Panc1 (cell line): ENCODE results near the gene SETX. TPM values are rescaled to one million over a fixed set of nuclear protein-coding genes. Genes with fewer than 3 reads are reported as not detected.

Experiments used
- ATAC-seq: fragments of 200-7000 bp; cut with Tn5 transposase; 2 replicates; pipeline ENCODE4 v1.9.1; 2020; ENCODE audit warnings: mild to moderate bottlenecking, moderate library complexity
- BruUV-seq: library from RNA; stranded (reverse); fragments of 400-500 nt; replicated peaks from 2 replicates; lab custom pipeline; 2021; lab: Mats Ljungman, UMichigan
- CTCF ChIA-PET: fragments of 300-600 bp; sonication (Branson Sonifier 250); formaldehyde crosslinking; loops from one replicate; lab custom pipeline; 2022; ENCODE audit warnings: antibody characterized with exemption; lab: Charles Lee
- POLR2A ChIA-PET: fragments of 300-600 bp; sonication (Branson Sonifier 250); formaldehyde crosslinking; loops from one replicate; lab custom pipeline; 2022; ENCODE audit warnings: antibody characterized with exemption; lab: Charles Lee
- DNase-seq: peaks from one replicate; pipeline ENCODE4 v3.0.0-alpha.2; 2010; ENCODE audit warnings: low read depth, low spot score
- H3K27ac ChIP-seq: 2 replicates; pipeline ENCODE4 v1.5.1; 2011; ENCODE audit warnings: mild to moderate bottlenecking, low read length, inconsistent platforms
- H3K27me3 ChIP-seq: fragments of 200-500 bp; sonication (Bioruptor generic); 2 replicates; pipeline ENCODE4 v1.6.0; 2014; ENCODE audit warnings: low read length, inconsistent platforms; ENCODE audit not compliant: control insufficient read depth, insufficient read depth
- H3K36me3 ChIP-seq: fragments of 200-500 bp; sonication (Bioruptor generic); 2 replicates; pipeline ENCODE4 v1.5.1; 2014; ENCODE audit warnings: inconsistent platforms, mild to moderate bottlenecking, low read length, moderate library complexity; ENCODE audit not compliant: control insufficient read depth, insufficient read depth
- H3K4me1 ChIP-seq: 2 replicates; pipeline ENCODE4 v1.5.1; 2011; ENCODE audit warnings: inconsistent platforms, mild to moderate bottlenecking, low read length, moderate library complexity; ENCODE audit not compliant: control insufficient read depth, insufficient read depth
- H3K4me3 ChIP-seq, 2 experiments: 2 replicates each; pipeline ENCODE4 v1.5.1; 2011 to 2012; ENCODE audit warnings: low read depth in 2 of 2, low read length in 2 of 2, mild to moderate bottlenecking in 2 of 2, inconsistent platforms in 1 of 2, moderate library complexity in 1 of 2
- H3K9me3 ChIP-seq: fragments of 200-500 bp; sonication (Bioruptor generic); 2 replicates; pipeline ENCODE4 v1.5.1; 2014; ENCODE audit warnings: low read depth, mild to moderate bottlenecking, inconsistent platforms, low read length, moderate library complexity; ENCODE audit not compliant: control insufficient read depth, insufficient read depth
- POLR2AphosphoS5 ChIP-seq: IDR thresholded peaks from 2 replicates; pipeline ENCODE4 v1.6.1; 2012; ENCODE audit warnings: mild to moderate bottlenecking, low read depth, low read length, moderate library complexity
- SIN3A ChIP-seq: IDR thresholded peaks from 2 replicates; pipeline ENCODE4 v1.6.1; 2012; ENCODE audit warnings: low read depth, mild to moderate bottlenecking, low read length, moderate library complexity, borderline replicate concordance; ENCODE audit not compliant: insufficient read depth
- TCF7L2 ChIP-seq: IDR thresholded peaks from 2 replicates; pipeline ENCODE4 v1.6.1; 2011; ENCODE audit warnings: mild to moderate bottlenecking, low read depth, low read length, inconsistent platforms
- in situ Hi-C: cut with HindIII; loops from 2 replicates; pipeline ENCODE4 v1.10.0; 2016; ENCODE audit warnings: low sequenced_read_pairs, low pct_unique_long_range_greater_than_20kb
- intact Hi-C: fragments of 100-400 bp; cut with micrococcal nuclease; formaldehyde crosslinking; loops from one replicate; pipeline ENCODE4 v1.10.0; 2022; ENCODE audit not compliant: unreplicated experiment
- total RNA-seq: library from RNA; stranded (reverse); gene quantifications from one replicate; pipeline ENCODE4 v1.2.1, GENCODE V29; 2021; ENCODE audit not compliant: unreplicated experiment
- TF ChIP-seq, protein P1 (sequence below): fragments of 450-650 bp; IDR thresholded peaks from 2 replicates; pipeline ENCODE4 v1.5.1; 2017; ENCODE audit warnings: mild to moderate bottlenecking
- TF ChIP-seq, protein P2 (sequence below), 2 experiments: IDR thresholded peaks; 2 replicates each; pipeline ENCODE4 v1.6.1; 2011 to 2012; ENCODE audit warnings: low read depth in 2 of 2, control low read depth in 1 of 2, low read length in 1 of 2, mild to moderate bottlenecking in 1 of 2, moderate library complexity in 1 of 2; ENCODE audit not compliant: insufficient read depth in 1 of 2

The SETX gene
- total RNA-seq, 1 experiment from 2014 or later = 28.1 TPM

DNA sequence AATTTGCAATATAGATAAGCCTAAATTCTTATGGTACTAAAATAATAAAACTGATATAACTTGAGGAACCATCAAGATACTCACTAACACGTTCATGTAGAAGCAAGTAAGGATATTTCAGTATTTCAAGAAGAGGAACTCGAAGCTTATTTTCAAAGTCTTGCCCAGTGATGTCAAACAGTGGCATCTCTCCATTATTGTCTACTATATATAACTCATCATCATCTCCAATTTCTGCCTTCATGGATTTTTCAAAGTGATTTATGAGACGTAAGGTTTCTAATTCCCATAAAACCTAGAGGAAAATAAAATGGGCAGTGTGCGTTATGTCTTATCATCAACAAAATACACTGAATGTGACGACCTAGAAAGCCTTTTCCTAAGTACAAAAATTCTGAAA is 8.6 kb downstream of the SETX start:
- in situ Hi-C loops (no loop called here), intact Hi-C loops (no loop called here)
- Histone ChIP-seq H3K27me3 (no peaks in the 10 kb centered on the region), H3K36me3 (peaks cover 33% of the 10 kb centered on the region), H3K9me3 (no peaks in the 10 kb centered on the region), H3K4me3 (no peak overlapping the region), H3K27ac (no peak overlapping the region), H3K4me1 (no peaks in the 10 kb centered on the region; the same call in 1 of the 2 replicates)
- BruUV-seq = no TSS peak
- ChIA-PET CTCF (no interaction called here), POLR2A (no interaction called here)
- DNase-seq = no peak
- TF ChIP-seq, protein P1, sequence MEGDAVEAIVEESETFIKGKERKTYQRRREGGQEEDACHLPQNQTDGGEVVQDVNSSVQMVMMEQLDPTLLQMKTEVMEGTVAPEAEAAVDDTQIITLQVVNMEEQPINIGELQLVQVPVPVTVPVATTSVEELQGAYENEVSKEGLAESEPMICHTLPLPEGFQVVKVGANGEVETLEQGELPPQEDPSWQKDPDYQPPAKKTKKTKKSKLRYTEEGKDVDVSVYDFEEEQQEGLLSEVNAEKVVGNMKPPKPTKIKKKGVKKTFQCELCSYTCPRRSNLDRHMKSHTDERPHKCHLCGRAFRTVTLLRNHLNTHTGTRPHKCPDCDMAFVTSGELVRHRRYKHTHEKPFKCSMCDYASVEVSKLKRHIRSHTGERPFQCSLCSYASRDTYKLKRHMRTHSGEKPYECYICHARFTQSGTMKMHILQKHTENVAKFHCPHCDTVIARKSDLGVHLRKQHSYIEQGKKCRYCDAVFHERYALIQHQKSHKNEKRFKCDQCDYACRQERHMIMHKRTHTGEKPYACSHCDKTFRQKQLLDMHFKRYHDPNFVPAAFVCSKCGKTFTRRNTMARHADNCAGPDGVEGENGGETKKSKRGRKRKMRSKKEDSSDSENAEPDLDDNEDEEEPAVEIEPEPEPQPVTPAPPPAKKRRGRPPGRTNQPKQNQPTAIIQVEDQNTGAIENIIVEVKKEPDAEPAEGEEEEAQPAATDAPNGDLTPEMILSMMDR = no peak
- TF ChIP-seq POLR2AphosphoS5 (no peak), TCF7L2 (no peak)
- TF ChIP-seq, protein P2, sequence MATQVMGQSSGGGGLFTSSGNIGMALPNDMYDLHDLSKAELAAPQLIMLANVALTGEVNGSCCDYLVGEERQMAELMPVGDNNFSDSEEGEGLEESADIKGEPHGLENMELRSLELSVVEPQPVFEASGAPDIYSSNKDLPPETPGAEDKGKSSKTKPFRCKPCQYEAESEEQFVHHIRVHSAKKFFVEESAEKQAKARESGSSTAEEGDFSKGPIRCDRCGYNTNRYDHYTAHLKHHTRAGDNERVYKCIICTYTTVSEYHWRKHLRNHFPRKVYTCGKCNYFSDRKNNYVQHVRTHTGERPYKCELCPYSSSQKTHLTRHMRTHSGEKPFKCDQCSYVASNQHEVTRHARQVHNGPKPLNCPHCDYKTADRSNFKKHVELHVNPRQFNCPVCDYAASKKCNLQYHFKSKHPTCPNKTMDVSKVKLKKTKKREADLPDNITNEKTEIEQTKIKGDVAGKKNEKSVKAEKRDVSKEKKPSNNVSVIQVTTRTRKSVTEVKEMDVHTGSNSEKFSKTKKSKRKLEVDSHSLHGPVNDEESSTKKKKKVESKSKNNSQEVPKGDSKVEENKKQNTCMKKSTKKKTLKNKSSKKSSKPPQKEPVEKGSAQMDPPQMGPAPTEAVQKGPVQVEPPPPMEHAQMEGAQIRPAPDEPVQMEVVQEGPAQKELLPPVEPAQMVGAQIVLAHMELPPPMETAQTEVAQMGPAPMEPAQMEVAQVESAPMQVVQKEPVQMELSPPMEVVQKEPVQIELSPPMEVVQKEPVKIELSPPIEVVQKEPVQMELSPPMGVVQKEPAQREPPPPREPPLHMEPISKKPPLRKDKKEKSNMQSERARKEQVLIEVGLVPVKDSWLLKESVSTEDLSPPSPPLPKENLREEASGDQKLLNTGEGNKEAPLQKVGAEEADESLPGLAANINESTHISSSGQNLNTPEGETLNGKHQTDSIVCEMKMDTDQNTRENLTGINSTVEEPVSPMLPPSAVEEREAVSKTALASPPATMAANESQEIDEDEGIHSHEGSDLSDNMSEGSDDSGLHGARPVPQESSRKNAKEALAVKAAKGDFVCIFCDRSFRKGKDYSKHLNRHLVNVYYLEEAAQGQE (IDR thresholded peaks at IDR 0.05; ENCODE audit: insufficient read depth in 1 of 2, low read depth in 2 of 2, low read length in 1 of 2) = no peak
- no peak for ATAC-seq

DNA sequence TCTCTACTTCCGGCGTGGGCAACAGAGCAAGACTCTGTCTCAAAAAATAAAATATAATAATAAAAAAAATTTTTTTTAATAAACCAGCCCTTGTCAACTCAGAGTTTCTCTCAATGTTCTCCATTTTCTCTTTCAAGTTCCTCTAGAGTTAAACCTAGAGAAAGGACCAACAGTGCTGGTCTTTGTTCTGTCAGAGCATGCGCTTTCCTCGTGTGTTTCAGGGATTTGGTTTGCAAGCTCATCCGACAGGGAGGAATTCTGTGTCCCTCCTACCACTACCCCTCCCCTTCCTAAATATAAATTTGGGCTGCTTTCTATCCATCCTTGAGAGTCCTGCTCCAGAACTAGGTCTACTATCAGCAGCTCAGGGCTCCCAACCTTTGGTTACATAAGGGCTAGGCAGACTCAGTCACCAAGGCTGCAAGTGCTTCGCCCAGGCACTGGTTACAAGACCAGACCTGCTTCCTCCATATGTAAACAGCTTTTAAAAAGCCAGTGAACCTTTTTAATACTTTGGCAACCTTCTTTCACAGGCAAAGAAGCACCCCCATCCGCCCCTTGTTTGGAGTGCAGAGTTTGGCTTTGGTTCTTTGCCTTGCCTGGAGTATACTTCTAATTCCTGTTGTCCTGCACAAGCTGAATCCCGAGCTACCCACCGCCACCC is 13.5 kb downstream of the SETX start:
- ATAC-seq = no peak
- in situ Hi-C loops = no loop called here
- ChIA-PET CTCF (no interaction called here), POLR2A (no interaction called here)
- Histone ChIP-seq H3K9me3 (no peaks in the 10 kb centered on the region), H3K27ac (no peak overlapping the region), H3K36me3 (peaks cover 21% of the 10 kb centered on the region; the same call in 1 of the 2 replicates), H3K4me1 (no peaks in the 10 kb centered on the region), H3K27me3 (no peaks in the 10 kb centered on the region), H3K4me3 (no peak overlapping the region)
- BruUV-seq = no TSS peak
- no peak for TF ChIP-seq POLR2AphosphoS5
- intact Hi-C loops = no loop called here
- no peak for DNase-seq

DNA sequence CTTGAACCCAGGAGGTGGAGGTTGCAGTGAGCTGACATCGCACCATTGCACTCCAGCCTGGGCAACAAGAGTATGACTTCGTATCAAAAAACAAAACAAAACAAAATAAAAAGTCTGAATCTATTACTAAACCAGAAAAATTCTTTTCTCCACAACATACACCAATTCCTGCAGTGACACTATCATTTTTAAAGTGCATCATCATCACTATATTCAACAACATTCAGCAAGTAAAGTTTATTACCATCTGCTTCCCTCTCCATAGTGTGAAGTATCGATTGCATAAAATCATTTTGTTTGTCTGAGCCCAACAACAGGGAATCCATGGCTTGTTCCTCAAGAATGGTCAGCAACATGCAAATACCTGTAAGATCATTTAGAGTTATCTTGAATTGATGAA is 20.4 kb downstream of the SETX start:
- ChIA-PET CTCF (no interaction called here), POLR2A (no interaction called here)
- intact Hi-C loops = no loop called here
- no peak overlapping the region for H3K27ac ChIP-seq
- in situ Hi-C loops = no loop called here
- H3K9me3 ChIP-seq = no peaks in the 10 kb centered on the region
- peaks cover 34% of the 10 kb centered on the region for H3K36me3 ChIP-seq
- ATAC-seq = no peak
- no peak for DNase-seq
- TF ChIP-seq SIN3A = no peak
- TF ChIP-seq, protein P1 = no peak
- TF ChIP-seq, protein P2 (IDR thresholded peaks at IDR 0.05; ENCODE audit: insufficient read depth in 1 of 2, low read depth in 2 of 2, low read length in 1 of 2) = no peak
- no peak for TF ChIP-seq TCF7L2
- no peak for TF ChIP-seq POLR2AphosphoS5
- no peaks in the 10 kb centered on the region for H3K4me1 ChIP-seq
- no peak overlapping the region for H3K4me3 ChIP-seq
- H3K27me3 ChIP-seq = no peaks in the 10 kb centered on the region
- BruUV-seq = no TSS peak
